Measurements from ENCODE around the gene FGD1.
"Not testable (repeated sequence)": the region's sequence is repeated elsewhere in the genome, so short reads cannot be mapped to it uniquely, and the experiment has no call there.

FGD1 gene

GRCh38 chrX:54495814-54496516, at the start of gene FGD1:
Gene FGD1 (minus strand): TSS chrX:54496234. CDS start chrX:54495432, 802 bp downstream.
- DNase-seq, result no peak

GRCh38 chrX:54542239-54542638, 46.2 kb upstream of the FGD1 start:
- DNase-seq, result not testable (repeated sequence)

GRCh38 chrX:54540289-54540688, 44.3 kb upstream of the FGD1 start:
- no peak for DNase-seq

- DNase-seq, result no peak
Measured at GRCh38 chrX:54534271-54534670, 38.2 kb upstream of the FGD1 start.

- peak; percentile 17 for DNase-seq
Measured at GRCh38 chrX:54530357-54530900, 34.4 kb upstream of the FGD1 start.

GRCh38 chrX:54529552-54530356, 33.7 kb upstream of the FGD1 start, which contains the start of gene GNL3L:
Gene GNL3L (plus strand): TSS chrX:54530219. CDS start chrX:54532567, 2,348 bp downstream.
- DNase-seq, result peak; percentile 94

- peak; percentile 11 for DNase-seq
Measured at GRCh38 chrX:54529151-54529550, 33.1 kb upstream of the FGD1 start.

- DNase-seq, result no peak
Measured at GRCh38 chrX:54509400-54509799, 13.4 kb upstream of the FGD1 start.

- no peak for DNase-seq
Measured at GRCh38 chrX:54496936-54497335, 902 bp upstream of the FGD1 start.

GRCh38 chrX:54496517-54496852, 451 bp upstream of the FGD1 start:
- no peak for DNase-seq

- DNase-seq, result no peak
Measured at GRCh38 chrX:54494989-54495813, 833 bp downstream of the FGD1 start.

GRCh38 chrX:54494166-54494988, 1.7 kb downstream of the FGD1 start:
- no peak for DNase-seq

- no peak for DNase-seq
Measured at GRCh38 chrX:54492340-54492739, 3.7 kb downstream of the FGD1 start.

- not testable (repeated sequence) for DNase-seq
Measured at GRCh38 chrX:54489819-54490218, 6.2 kb downstream of the FGD1 start.

GRCh38 chrX:54484666-54485065, 11.4 kb downstream of the FGD1 start:
- DNase-seq, result no peak

- no peak for DNase-seq
Measured at GRCh38 chrX:54483946-54484345, 12.1 kb downstream of the FGD1 start.

- no peak for DNase-seq
Measured at GRCh38 chrX:54482839-54483593, 13.0 kb downstream of the FGD1 start.

GRCh38 chrX:54479136-54480111, 16.6 kb downstream of the FGD1 start:
- DNase-seq, result no peak

GRCh38 chrX:54473993-54474859, 21.8 kb downstream of the FGD1 start:
- DNase-seq, result no peak
